GM12865 (cell line): Measurements from ENCODE around the gene IL13RA2.

ENCODE experiments used
- DNase-seq: peaks from one replicate; pipeline ENCODE4 v3.0.0; 2010; ENCODE audit warnings: low read depth
- H3K4me3 ChIP-seq: 2 replicates; pipeline ENCODE4 v1.5.1; 2011; ENCODE audit warnings: mild to moderate bottlenecking, low read depth, low read length, control low read depth
- CTCF ChIP-seq: IDR thresholded peaks from 2 replicates; pipeline ENCODE4 v1.5.1; 2011; ENCODE audit warnings: low read length, control low read depth, low read depth, inconsistent platforms; ENCODE audit not compliant: insufficient read depth; ENCODE audit errors: missing control alignments

IL13RA2 gene

GRCh38 chrX:115017455-115017854, at the start of gene IL13RA2:
TSS of gene IL13RA2 (minus strand) at chrX:115017616. CDS start at chrX:115017269, 347 bp downstream.
- no peak for TF ChIP-seq CTCF
- DNase-seq, result no peak
- no peak within 1 kb of the TSS for H3K4me3 ChIP-seq

- TF ChIP-seq CTCF, result no peak
- no peak for DNase-seq
- H3K4me3 ChIP-seq, result no peak overlapping the region
Observed at GRCh38 chrX:115065304-115065703, 47.9 kb upstream of the IL13RA2 start.

DNA sequence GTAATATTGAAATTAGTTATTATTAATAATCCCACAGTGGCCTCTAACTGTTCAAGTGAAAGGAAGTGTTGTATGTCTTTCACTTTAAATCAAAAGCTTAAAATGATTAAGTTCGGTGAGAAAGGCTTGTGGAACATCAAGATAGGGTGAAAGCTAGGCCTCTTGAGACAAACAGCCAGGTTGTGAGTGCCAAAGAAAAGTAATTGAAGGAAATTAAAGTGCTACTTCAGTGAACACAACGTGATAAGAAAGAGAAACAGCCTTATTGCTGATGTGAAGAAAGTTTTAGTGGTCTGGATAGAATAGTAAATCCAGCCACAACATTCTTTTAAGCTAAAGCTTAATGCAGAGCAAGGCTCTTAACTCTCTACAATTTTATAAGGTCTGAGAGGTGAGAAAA, 42.6 kb upstream of the IL13RA2 start:
- no peak for TF ChIP-seq CTCF
- DNase-seq, result no peak
- no peak overlapping the region for H3K4me3 ChIP-seq

GRCh38 chrX:115058276-115058675, 40.9 kb upstream of the IL13RA2 start:
- H3K4me3 ChIP-seq, result no peak overlapping the region
- DNase-seq, result no peak
- no peak for TF ChIP-seq CTCF

DNA sequence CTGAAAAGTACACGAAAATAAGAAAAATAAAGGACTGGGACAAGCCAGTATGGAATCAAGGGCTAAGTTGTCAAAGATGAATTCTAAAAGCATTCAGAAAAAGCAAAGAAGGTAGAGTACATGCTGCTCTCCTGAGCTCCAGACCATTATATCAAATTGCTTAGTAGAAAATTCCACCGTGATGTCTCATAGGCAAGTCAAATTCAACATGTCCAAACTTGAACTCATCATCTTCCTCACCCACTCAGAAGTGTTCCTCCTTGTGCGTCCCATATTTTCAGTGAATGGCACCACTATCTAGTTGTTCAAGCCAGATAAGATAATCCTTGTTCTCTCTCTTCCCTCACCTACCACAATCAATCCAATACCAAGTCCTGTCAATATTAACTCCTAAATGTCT, 37.5 kb upstream of the IL13RA2 start:
- TF ChIP-seq CTCF, result no peak
- no peak for DNase-seq

GRCh38 chrX:115053223-115053622, 35.8 kb upstream of the IL13RA2 start:
- no peak for TF ChIP-seq CTCF

More for the DNA sequence above, 37.5 kb upstream of the IL13RA2 start:
- no peak overlapping the region for H3K4me3 ChIP-seq

DNA sequence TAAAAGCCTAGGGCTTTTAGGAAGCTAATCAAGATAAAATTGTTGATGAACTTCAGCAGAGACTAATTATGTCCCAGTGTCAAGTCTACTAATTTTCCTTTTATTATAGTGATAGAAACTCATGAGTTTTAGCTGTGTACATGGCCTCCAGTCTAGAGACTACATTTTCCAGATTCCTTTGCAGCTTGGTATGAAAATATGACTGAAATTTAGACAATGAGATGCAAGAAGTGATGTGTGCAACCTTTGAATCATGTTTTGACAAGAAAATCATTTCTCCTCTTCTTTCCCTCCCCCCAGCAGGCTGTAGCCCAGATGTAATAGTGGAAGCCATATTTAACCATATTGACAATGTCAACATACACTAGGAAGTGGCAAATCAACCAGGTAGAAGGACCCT, 30.3 kb upstream of the IL13RA2 start:
- no peak for DNase-seq
- H3K4me3 ChIP-seq, result no peak overlapping the region
- no peak for TF ChIP-seq CTCF

More at GRCh38 chrX:115053223-115053622, 35.8 kb upstream of the IL13RA2 start:
- H3K4me3 ChIP-seq, result no peak overlapping the region
- DNase-seq, result no peak
